Measurements from ENCODE around the gene DAPK1. TPM values are rescaled to one million over a fixed set of nuclear protein-coding genes. Genes with fewer than 3 reads are reported as not detected.
A peak's percentile ranks its signal among the peaks of the same experiment; 100 is the strongest.

Gene DAPK1
- total and polyA plus RNA-seq, 11 donors = 1.0 to 52.5 (median 2.3) TPM

- ATAC-seq (no peak), DNase-seq (no peak)
- no peaks in the 10 kb centered on the region for H3K36me3 ChIP-seq
- no peak overlapping the region for H3K4me3 ChIP-seq
- WGBS, 4 donors = 43 to 85% (median 71%) methylated on average over 2 of the region's 2 CpGs
- H3K27ac ChIP-seq = no peak overlapping the region
- H3K9me3 ChIP-seq = no peaks in the 10 kb centered on the region
- intact Hi-C loops (cut with DNase I) = loop anchor here in 1 of 10 donors (10.0 kb wide), 1 partner anchor 63 kb away; no protein-coding TSS in a partner anchor
- H3K27me3 ChIP-seq = no peaks in the 10 kb centered on the region
- TF ChIP-seq CTCF (IDR thresholded peaks at IDR 0.05) (no peak), POLR2A (IDR thresholded peaks at IDR 0.05) (no peak)
- no peaks in the 10 kb centered on the region for H3K4me1 ChIP-seq
Measured at GRCh38 chr9:87542141-87542540, 44.5 kb downstream of the DAPK1 start.

- no peaks in the 10 kb centered on the region for H3K27me3 ChIP-seq
- intact Hi-C loops (cut with DNase I) = loop anchor here in 1 of 10 donors (10.0 kb wide), 1 partner anchor 62 kb away; no protein-coding TSS in a partner anchor
- H3K9me3 ChIP-seq = no peaks in the 10 kb centered on the region
- no peaks in the 10 kb centered on the region for H3K4me1 ChIP-seq
- no peaks in the 10 kb centered on the region for H3K36me3 ChIP-seq
- TF ChIP-seq POLR2A (IDR thresholded peaks at IDR 0.05) = no peak
- TF ChIP-seq CTCF (IDR thresholded peaks at IDR 0.05) = no peak
- H3K4me3 ChIP-seq = no peak overlapping the region
- DNase-seq (no peak), ATAC-seq (no peak)
- H3K27ac ChIP-seq = no peak overlapping the region
Measured at GRCh38 chr9:87543251-87543650, 45.6 kb downstream of the DAPK1 start.

- DNase-seq (no peak), ATAC-seq (no peak)
- intact Hi-C loops (cut with DNase I) = loop anchor here in 1 of 10 donors (10.0 kb wide), 1 partner anchor 59 kb away; no protein-coding TSS in a partner anchor
- TF ChIP-seq POLR2A (IDR thresholded peaks at IDR 0.05) (no peak), CTCF (IDR thresholded peaks at IDR 0.05) (no peak)
- H3K4me3 ChIP-seq = no peak overlapping the region
- no peaks in the 10 kb centered on the region for H3K27me3 ChIP-seq
- 87 to 95% (median 91%) methylated on average over 1 of the region's 1 CpG for WGBS, 4 donors
- H3K9me3 ChIP-seq = no peaks in the 10 kb centered on the region
- peak overlapping the region in 1 of 12 donors; percentile 13 for H3K27ac ChIP-seq
- no peaks in the 10 kb centered on the region for H3K36me3 ChIP-seq
- no peaks in the 10 kb centered on the region for H3K4me1 ChIP-seq
Measured at GRCh38 chr9:87545858-87546257, 48.2 kb downstream of the DAPK1 start.

GRCh38 chr9:87546704-87547103 is 49.0 kb downstream of the DAPK1 start:
- Histone ChIP-seq H3K4me1 (no peaks in the 10 kb centered on the region), H3K27me3 (no peaks in the 10 kb centered on the region), H3K4me3 (no peak overlapping the region), H3K27ac (peak overlapping the region in 1 of 12 donors; percentile 13), H3K9me3 (no peaks in the 10 kb centered on the region), H3K36me3 (no peaks in the 10 kb centered on the region)
- intact Hi-C loops (cut with DNase I) = loop anchor here in 1 of 10 donors (10.0 kb wide), 1 partner anchor 58 kb away; no protein-coding TSS in a partner anchor
- ATAC-seq = no peak
- no peak for DNase-seq
- 79 to 89% (median 82%) methylated on average over 7 of the region's 7 CpGs for WGBS, 4 donors
- no peak for TF ChIP-seq POLR2A (IDR thresholded peaks at IDR 0.05)
- no peak for TF ChIP-seq CTCF (IDR thresholded peaks at IDR 0.05)
